ENCODE data around the gene KCTD11.
A peak's percentile ranks its signal among the peaks of the same experiment; 100 is the strongest.
"Not testable (repeated sequence)": the region's sequence is repeated elsewhere in the genome, so short reads cannot be mapped to it uniquely, and the experiment has no call there.

Gene KCTD11

GRCh38 chr17:7346761-7347614 lies 5.0 kb upstream of the KCTD11 start:
- DNase-seq, result no peak

- DNase-seq, result no peak
Observed at GRCh38 chr17:7347630-7348477, 4.1 kb upstream of the KCTD11 start.

GRCh38 chr17:7348478-7349242 lies 3.3 kb upstream of the KCTD11 start:
- no peak for DNase-seq

- no peak for DNase-seq
Observed at GRCh38 chr17:7352503-7352889, 534 bp downstream of the KCTD11 start.

GRCh38 chr17:7352910-7353635 lies 1.1 kb downstream of the KCTD11 start:
- DNase-seq, result no peak

GRCh38 chr17:7354262-7354843 lies 2.4 kb downstream of the KCTD11 start:
- peak in 1 of 5 experiments; percentile 38 for DNase-seq

GRCh38 chr17:7355053-7355452 lies 3.1 kb downstream of the KCTD11 start, which contains the start of gene TMEM95:
TSS of gene TMEM95 (plus strand) at chr17:7355156. CDS start at chr17:7355205, 49 bp downstream.
- DNase-seq, result no peak

- DNase-seq, result no peak
Observed at GRCh38 chr17:7355573-7355972, 3.6 kb downstream of the KCTD11 start.

GRCh38 chr17:7356072-7356549 lies 4.1 kb downstream of the KCTD11 start:
- DNase-seq, result peak; percentile 61 to 87 (median 75)

- DNase-seq, result no peak
Observed at GRCh38 chr17:7356756-7357155, 4.8 kb downstream of the KCTD11 start.

GRCh38 chr17:7357381-7357780 lies 5.4 kb downstream of the KCTD11 start:
- DNase-seq, result no peak

GRCh38 chr17:7361906-7362305 lies 9.9 kb downstream of the KCTD11 start:
- DNase-seq, result no peak

- DNase-seq, result no peak
Observed at GRCh38 chr17:7363311-7363710, 11.3 kb downstream of the KCTD11 start.

GRCh38 chr17:7365963-7366362 lies 14.0 kb downstream of the KCTD11 start:
- DNase-seq, result not testable (repeated sequence)

- DNase-seq, result no peak
Observed at GRCh38 chr17:7367083-7367482, 15.1 kb downstream of the KCTD11 start.

GRCh38 chr17:7367918-7368598 lies 16.1 kb downstream of the KCTD11 start:
- DNase-seq, result no peak

- not testable (repeated sequence) for DNase-seq
Observed at GRCh38 chr17:7368599-7368994, 16.6 kb downstream of the KCTD11 start.

- no peak for DNase-seq
Observed at GRCh38 chr17:7369825-7370224, 17.9 kb downstream of the KCTD11 start.

- no peak for DNase-seq
Observed at GRCh38 chr17:7370853-7371252, 18.9 kb downstream of the KCTD11 start.

GRCh38 chr17:7374353-7374752 lies 22.4 kb downstream of the KCTD11 start:
- no peak for DNase-seq

GRCh38 chr17:7379134-7379533 lies 27.2 kb downstream of the KCTD11 start:
- no peak for DNase-seq

Measured in T-helper 2 cell (primary cell).